ENCODE results near the gene CHMP1A. TPM values are rescaled to one million over a fixed set of nuclear protein-coding genes. Genes with fewer than 3 reads are reported as not detected.

The CHMP1A gene
- total and polyA plus RNA-seq, 9 donors = 13.2 to 76.8 (median 49.2) TPM

GRCh38 chr16:89653656-89654295 lies 3.7 kb downstream of the CHMP1A start:
- Histone ChIP-seq H3K9me3 (no peaks in the 10 kb centered on the region), H3K4me1 (ENCODE audit: insufficient read depth) (peaks cover 12% of the 10 kb centered on the region), H3K27ac (no peak overlapping the region), H3K27me3 (no peaks in the 10 kb centered on the region), H3K4me3 (no peak overlapping the region), H3K36me3 (no peaks in the 10 kb centered on the region)
- DNase-seq = no peak
- 80 to 87% (median 83%) methylated on average over 10 of the region's 10 CpGs for WGBS, 3 donors
- intact Hi-C loops (cut with DNase I) = no loop called here
- TF ChIP-seq POLR2A (IDR thresholded peaks at IDR 0.05) = no peak
- TF ChIP-seq CTCF (IDR thresholded peaks at IDR 0.05) = no peak
- TF ChIP-seq EP300 (IDR thresholded peaks at IDR 0.05) = no peak

- DNase-seq = no peak
- intact Hi-C loops (cut with DNase I) = no loop called here
- WGBS, 3 donors = 86 to 90% (median 87%) methylated on average over 15 of the region's 15 CpGs
- TF ChIP-seq EP300 (IDR thresholded peaks at IDR 0.05) (no peak), CTCF (IDR thresholded peaks at IDR 0.05) (no peak), POLR2A (IDR thresholded peaks at IDR 0.05) (no peak)
- Histone ChIP-seq H3K27me3 (no peaks in the 10 kb centered on the region), H3K9me3 (no peaks in the 10 kb centered on the region), H3K4me1 (ENCODE audit: insufficient read depth) (peaks cover 3% of the 10 kb centered on the region), H3K27ac (no peak overlapping the region), H3K4me3 (no peak overlapping the region), H3K36me3 (no peaks in the 10 kb centered on the region)
These were observed 5.9 kb downstream of the CHMP1A start for GRCh38 chr16:89651584-89651983.

- Histone ChIP-seq H3K4me1 (ENCODE audit: insufficient read depth) (no peaks in the 10 kb centered on the region), H3K9me3 (no peaks in the 10 kb centered on the region), H3K4me3 (no peak overlapping the region), H3K27ac (no peak overlapping the region), H3K36me3 (no peaks in the 10 kb centered on the region), H3K27me3 (no peaks in the 10 kb centered on the region)
- no peak for DNase-seq
- intact Hi-C loops (cut with DNase I) = no loop called here
- TF ChIP-seq CTCF (IDR thresholded peaks at IDR 0.05) = no peak
- no peak for TF ChIP-seq POLR2A (IDR thresholded peaks at IDR 0.05)
- TF ChIP-seq EP300 (IDR thresholded peaks at IDR 0.05) = no peak
- 86 to 90% (median 87%) methylated on average over 8 to 12 of the region's 12 CpGs for WGBS, 3 donors
These were observed 10.6 kb downstream of the CHMP1A start for GRCh38 chr16:89646906-89647305.

- H3K9me3 ChIP-seq = no peaks in the 10 kb centered on the region
- H3K27ac ChIP-seq = no peak overlapping the region
- H3K4me1 ChIP-seq (ENCODE audit: insufficient read depth) = no peaks in the 10 kb centered on the region
- no peak for TF ChIP-seq EP300 (IDR thresholded peaks at IDR 0.05)
- TF ChIP-seq POLR2A (IDR thresholded peaks at IDR 0.05) = no peak
- no peak for TF ChIP-seq CTCF (IDR thresholded peaks at IDR 0.05)
- H3K27me3 ChIP-seq = no peaks in the 10 kb centered on the region
- 93 to 94% (median 94%) methylated on average over 22 of the region's 22 CpGs for whole genome bisulfite sequencing, 3 donors
- no peak for DNase-seq
- H3K4me3 ChIP-seq = no peak overlapping the region
- H3K36me3 ChIP-seq = no peaks in the 10 kb centered on the region
- intact Hi-C loops (cut with DNase I) = no loop called here
These were observed 11.2 kb downstream of the CHMP1A start for GRCh38 chr16:89646270-89646669.

All from ovary (tissue), 9 donors.